ENCODE data around the gene ATP6V1B1. TPM values are rescaled to one million over a fixed set of nuclear protein-coding genes. Genes with fewer than 3 reads are reported as not detected.
A peak's percentile ranks its signal among the peaks of the same experiment; 100 is the strongest.

Gene ATP6V1B1
- total RNA-seq, 1 donor from 2014 or later, result 6.3 TPM

DNA sequence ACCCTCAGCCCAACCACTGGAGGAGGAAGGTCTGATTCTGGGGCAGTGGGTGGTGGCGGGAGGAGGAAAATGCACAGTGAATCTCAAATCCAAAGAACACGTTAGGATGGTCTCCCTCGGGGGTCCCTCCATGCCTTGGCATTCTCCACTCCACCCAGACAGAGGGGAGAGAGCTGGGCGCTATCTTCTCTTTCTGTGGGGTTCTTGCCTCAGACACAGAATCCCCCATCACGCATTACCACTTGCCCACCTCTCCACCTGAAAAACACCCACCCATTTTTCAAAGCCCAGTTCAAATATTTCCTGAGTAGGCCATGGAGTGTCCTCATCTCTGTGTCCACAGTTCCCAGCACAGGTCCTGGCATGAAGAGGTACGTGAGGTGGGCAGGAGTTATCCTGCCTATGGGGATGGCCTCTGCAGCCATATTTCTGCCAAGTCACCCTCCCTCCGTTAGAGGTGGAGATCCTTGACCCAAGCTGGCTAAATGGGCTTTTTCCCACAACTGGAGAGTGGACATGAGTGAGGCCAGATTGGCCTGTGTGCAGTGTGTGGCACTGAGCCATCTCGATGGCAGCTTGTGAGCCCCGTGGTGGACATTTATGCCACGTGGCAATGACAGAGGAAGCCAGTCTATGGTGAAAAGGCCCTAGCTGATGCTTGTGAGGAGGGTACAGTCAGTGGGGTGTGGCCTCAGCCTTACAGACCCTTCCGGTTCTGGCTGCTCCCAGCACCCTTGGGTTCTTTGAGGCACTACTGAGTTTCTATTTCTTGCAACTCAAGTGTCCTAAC lies 68.5 kb downstream of the ATP6V1B1 start:
- Mint-ChIP-seq H3K27ac (no peak overlapping the region), H3K4me3 (no peak overlapping the region), H3K4me1 (ENCODE audit: unreplicated experiment) (peaks cover 4% of the 10 kb centered on the region), H3K36me3 (no peaks in the 10 kb centered on the region), H3K9me3 (no peaks in the 10 kb centered on the region), H3K27me3 (peaks cover 14% of the 10 kb centered on the region)
- TF ChIP-seq, protein P1, sequence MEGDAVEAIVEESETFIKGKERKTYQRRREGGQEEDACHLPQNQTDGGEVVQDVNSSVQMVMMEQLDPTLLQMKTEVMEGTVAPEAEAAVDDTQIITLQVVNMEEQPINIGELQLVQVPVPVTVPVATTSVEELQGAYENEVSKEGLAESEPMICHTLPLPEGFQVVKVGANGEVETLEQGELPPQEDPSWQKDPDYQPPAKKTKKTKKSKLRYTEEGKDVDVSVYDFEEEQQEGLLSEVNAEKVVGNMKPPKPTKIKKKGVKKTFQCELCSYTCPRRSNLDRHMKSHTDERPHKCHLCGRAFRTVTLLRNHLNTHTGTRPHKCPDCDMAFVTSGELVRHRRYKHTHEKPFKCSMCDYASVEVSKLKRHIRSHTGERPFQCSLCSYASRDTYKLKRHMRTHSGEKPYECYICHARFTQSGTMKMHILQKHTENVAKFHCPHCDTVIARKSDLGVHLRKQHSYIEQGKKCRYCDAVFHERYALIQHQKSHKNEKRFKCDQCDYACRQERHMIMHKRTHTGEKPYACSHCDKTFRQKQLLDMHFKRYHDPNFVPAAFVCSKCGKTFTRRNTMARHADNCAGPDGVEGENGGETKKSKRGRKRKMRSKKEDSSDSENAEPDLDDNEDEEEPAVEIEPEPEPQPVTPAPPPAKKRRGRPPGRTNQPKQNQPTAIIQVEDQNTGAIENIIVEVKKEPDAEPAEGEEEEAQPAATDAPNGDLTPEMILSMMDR (conservative IDR thresholded peaks at IDR 0.05), result no peak
- DNase-seq (ENCODE audit: extremely low spot score, unreplicated experiment), result peak; percentile 24

DNA sequence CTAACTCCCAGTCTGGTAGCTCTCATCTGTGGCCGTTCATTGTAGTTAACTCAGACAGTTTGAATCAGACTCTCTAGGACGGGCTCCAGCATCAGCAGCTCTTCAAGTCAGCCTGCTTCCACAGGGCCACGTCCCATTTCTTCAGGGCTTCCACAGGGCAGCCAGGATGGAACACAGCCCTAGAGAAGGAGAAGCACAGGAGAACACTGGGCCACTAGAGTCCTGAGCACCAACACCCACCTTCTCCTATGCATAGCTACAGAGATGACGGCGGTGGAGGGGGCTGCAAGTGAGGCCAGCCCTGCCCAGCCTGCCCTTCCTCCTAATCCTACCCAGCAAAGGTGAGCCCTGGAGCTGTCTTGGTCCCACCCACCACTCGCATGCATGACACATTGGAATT lies 69.2 kb downstream of the ATP6V1B1 start:
- TF ChIP-seq, protein P1 (conservative IDR thresholded peaks at IDR 0.05), result no peak
- Mint-ChIP-seq H3K27me3 (peaks cover 14% of the 10 kb centered on the region), H3K36me3 (no peaks in the 10 kb centered on the region), H3K4me1 (ENCODE audit: unreplicated experiment) (peaks cover 4% of the 10 kb centered on the region), H3K27ac (no peak overlapping the region), H3K4me3 (no peak overlapping the region), H3K9me3 (no peaks in the 10 kb centered on the region)
- DNase-seq (ENCODE audit: extremely low spot score, unreplicated experiment), result peak; percentile 54

DNA sequence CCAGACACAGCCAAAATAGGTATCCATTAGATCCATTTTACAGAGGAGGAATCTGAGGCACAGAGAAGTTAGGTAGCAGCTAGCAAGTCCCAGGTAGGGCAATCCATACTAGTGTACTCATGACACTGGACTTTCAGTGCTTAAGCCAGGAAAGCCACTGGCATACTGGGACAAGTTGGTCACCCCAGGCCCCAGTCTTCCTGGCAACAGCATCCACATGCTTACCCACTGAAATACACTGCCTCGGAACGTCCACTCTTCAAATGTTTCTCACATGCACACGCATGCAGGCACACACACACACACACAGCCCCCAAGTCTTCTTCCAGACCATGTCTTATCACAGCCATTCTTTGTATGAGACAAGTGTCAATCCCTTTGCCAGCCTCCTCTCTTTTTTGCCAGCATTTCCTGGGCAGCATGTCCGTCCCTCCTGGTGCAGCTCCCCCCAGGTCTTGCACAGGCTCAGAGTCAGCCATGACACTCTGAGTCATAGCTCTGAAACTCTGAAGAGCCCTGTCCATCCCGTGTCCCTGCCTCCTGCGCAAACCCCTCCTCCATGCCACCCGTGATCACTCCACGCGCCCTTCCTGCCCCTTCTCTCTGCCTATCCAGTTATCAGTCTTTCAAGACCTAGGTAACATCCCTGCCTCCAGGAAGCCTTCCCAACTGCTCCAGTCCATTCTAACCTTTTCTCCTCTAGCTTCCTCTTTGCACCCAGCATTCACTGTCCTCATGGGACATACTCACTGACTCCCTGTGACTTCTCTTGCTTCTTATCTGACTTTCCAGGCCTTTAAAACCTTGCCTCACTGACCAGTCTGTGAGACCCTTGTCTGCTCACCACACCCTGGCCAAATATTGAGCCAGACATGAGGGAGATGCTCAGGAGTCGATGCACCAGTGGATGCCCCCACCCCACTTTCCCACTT lies 69.8 kb downstream of the ATP6V1B1 start:
- Mint-ChIP-seq H3K27ac (no peak overlapping the region), H3K4me3 (no peak overlapping the region), H3K27me3 (peaks cover 21% of the 10 kb centered on the region), H3K4me1 (ENCODE audit: unreplicated experiment) (peaks cover 4% of the 10 kb centered on the region), H3K36me3 (no peaks in the 10 kb centered on the region), H3K9me3 (no peaks in the 10 kb centered on the region)
- DNase-seq (ENCODE audit: extremely low spot score, unreplicated experiment), result peak; percentile 45
- TF ChIP-seq, protein P1 (conservative IDR thresholded peaks at IDR 0.05), result no peak

DNA sequence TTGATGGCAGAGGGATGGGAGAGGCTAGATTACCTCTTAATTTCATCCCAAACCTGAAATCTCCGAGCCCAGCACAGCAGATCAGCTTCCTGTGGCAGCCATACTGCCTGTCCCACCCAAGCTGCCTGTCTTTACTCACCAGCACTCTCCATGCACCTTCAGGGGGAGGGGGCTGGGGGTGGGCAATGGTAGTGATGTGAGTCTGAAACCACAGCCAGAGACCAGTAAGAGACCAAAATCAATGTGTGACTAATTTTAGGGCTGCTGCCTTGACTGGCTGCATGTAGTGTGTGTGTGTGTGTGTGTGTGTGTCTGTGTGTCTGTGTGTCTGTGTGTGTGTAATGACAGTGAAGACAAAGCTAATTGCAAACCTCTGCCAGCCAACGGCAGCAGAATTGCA lies 70.6 kb downstream of the ATP6V1B1 start:
- DNase-seq (ENCODE audit: extremely low spot score, unreplicated experiment), result no peak

More for the DNA sequence above, 70.6 kb downstream of the ATP6V1B1 start:
- TF ChIP-seq, protein P1 (conservative IDR thresholded peaks at IDR 0.05), result no peak
- Mint-ChIP-seq H3K9me3 (no peaks in the 10 kb centered on the region), H3K4me3 (no peak overlapping the region), H3K4me1 (ENCODE audit: unreplicated experiment) (peaks cover 4% of the 10 kb centered on the region), H3K36me3 (no peaks in the 10 kb centered on the region), H3K27me3 (peaks cover 21% of the 10 kb centered on the region), H3K27ac (no peak overlapping the region)
